ENCODE measurements around the gene CGREF1.
"Not testable (repeated sequence)": the region's sequence is repeated elsewhere in the genome, so short reads cannot be mapped to it uniquely, and the experiment has no call there.

Gene CGREF1

DNA sequence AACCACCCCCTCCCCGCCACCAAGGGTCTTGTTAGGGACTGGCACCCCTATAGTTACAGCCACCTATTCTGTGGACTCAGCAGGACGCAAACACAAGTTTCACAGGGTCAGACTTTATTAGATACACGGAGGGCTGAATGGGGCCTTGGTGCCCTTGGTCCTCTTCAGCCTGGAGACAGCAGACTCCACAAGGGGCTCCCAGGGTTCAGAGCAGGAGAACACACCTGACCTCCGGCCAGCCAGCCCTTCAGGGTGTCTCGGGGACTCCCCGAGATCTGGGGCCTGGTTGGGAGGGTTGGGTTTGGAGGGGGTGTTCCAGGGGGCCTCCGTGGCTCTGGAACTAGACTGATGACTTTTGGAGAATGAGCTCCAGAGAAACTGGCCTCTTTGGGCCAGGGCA lies 17.8 kb upstream of the CGREF1 start:
- no peak for DNase-seq

DNA sequence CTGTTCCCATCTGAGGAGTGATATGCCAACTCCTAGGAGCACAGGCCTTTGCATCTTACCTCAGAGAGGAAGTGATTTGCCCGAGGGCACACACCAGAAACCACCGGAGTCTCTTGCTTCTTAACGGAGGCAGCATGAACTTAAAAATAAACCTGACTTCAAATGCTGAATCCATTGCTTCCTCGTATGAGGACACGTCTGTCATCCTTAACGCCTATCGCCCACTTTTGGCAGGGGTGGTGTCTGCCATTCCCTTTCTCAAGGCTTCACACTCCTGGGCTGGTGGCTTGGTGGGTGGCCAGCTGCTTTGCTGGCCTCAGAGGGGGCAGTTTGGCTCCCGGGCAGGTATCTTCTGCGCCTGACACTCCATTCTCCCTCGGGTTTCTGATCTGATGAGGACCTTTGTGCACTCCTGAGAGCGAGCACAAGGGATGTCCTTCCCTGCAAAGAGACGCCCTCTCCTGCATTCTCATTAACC lies 16.6 kb upstream of the CGREF1 start:
- no peak for DNase-seq

GRCh38 chr2:27134781-27135477 lies 16.0 kb upstream of the CGREF1 start:
- DNase-seq: no peak

DNA sequence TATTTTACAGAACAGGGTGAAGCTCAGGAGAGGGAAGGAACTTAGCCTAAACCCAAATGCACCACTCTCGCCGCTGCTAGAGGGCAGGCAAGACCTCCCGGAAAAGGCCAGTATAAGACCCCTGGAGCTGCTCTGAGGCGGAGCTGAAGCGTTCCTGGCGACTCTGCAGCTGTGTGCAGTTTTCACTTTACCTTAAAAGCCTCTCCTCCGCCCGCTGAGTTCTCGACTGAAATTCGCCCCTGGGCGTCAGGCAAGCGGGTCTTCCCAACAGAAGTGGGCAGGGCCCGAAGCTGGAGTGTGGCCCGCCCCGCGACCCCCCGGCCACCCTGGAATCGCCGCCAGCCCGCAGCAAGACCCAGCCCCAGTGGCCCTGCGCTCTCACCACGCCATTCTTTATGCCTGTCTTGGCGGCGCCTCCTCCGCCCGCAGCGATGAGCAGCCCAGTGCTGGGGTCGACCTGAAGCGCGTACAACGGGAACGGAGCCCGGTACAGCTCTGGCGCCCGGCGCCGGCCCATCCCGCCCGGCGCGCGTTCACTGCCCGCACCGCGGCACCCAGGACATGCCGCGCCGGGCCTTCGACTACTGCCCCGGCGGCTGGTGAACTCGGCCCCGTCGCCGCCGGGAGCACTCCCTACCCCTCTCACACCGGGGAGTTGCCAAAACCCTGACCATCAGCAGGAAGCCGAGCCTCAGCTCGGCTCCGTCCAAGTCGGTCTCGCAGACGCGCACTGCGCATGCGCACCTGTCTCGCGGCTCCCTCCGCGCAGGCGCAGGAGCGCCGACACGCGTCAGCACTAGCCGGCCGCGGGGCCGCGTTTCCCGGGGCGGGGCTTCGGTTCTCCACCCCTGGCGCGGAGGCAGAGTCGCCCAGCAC lies 15.2 kb upstream of the CGREF1 start, which contains the start of gene PREB:
PREB (minus strand) TSS at position 732 of the 876 bp plus-strand sequence; CDS start at position 517, 215 bp downstream.
- peak; percentile 99 for DNase-seq

- DNase-seq: peak; percentile 52 to 54
Measured at GRCh38 chr2:27133195-27133875, 14.4 kb upstream of the CGREF1 start.

DNA sequence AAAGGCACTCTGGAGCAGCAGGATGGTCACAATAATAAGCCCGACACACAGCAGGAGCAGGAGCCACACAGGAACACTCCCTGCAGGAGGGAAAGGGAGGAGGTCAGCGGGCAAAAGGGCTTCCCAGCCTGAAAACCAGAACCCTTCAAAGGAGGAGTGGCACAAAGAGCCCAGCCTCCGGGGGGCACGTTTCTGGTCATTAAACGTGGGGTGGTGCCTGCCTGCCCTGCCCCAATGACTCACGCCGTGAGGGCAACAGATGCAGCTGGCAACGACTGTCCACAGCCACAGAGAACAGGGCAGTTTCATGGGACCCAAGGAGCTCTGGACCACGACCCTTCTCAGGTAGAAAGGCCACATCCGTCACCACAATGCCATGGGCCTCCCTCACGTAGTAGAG lies 12.5 kb upstream of the CGREF1 start:
- no peak for DNase-seq

GRCh38 chr2:27130396-27130795 lies 11.5 kb upstream of the CGREF1 start:
- DNase-seq: no peak

- no peak for DNase-seq
Measured at GRCh38 chr2:27128668-27129571, 10.0 kb upstream of the CGREF1 start.

DNA sequence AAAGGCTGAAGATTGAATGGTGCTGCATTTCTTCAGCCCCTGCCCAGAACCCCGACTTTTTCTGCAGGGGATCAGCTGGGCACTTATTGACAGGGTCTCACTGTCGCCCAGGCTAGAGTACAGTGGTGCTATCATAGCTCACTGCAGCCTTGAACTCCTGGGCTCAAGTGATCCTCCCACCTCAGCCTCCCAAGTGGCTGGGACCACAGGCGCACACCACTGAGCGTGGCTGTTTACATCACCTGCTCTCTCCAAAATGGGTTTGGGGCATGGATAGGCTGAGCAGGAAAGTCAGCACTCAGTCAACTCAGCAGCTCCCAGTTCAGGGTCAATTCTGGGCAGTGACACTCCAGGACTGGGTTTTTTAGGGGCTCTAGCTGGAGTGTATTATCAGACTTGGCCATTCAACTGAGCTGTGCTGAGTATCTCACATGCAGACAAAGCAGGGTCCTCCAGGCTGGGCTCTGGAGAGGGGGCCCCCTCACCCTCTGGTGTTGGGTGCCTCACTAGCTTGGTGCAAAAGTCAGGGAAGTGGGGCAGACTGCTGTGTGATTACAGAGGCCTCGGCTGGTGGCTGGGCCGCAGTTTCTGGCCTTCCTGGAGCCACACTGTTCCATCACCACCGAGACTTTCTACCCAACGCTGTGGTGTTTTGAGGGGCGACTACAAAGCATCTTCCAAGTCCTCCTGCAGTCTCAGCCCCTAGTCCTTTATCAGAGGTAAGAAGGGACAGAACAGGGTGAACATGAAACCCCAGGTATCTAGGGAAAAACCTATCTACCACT lies 9.1 kb upstream of the CGREF1 start:
- DNase-seq: no peak

DNA sequence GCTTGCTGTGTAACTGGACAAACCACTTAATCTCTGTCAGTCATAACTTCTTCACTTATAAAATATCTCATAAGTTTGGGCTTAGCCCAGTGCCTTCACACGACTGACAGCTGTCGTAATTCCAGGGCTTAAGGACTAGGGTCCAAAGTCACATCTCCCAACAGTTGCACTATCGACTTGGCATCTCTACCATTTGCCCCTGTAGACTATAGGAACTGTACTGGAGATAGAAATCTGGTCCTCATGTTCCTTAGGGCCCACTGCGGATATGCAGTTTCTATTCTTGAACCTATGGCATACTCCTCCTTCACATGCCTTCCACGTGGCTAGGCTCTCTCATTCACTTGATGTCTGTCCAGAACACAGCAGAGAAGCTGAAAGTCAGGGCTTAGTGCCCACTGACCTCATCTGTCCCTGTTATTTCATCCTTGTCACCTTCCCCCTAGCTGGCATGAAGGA lies 7.4 kb upstream of the CGREF1 start:
- DNase-seq: no peak

DNA sequence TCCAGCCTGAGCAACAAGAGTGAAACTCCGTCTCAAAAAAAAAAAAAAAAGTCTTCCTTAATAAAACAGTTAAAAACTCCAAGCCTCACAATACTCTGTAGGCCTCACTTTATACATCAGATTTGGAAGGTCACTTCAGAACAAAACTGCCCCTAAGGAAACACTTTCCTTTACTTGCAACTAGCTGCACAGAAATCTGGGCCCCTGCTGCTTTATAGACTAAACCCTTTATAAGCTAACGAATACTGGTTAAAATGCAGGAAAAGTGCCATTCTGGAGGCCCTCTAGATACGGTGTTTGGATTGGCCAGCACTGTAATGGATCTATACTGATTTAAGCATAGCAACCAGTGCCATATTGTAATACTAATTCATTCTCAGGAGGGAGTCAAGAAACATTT lies 6.2 kb upstream of the CGREF1 start:
- no peak for DNase-seq

- peak; percentile 70 to 79 for DNase-seq
Measured at GRCh38 chr2:27123302-27124150, 4.6 kb upstream of the CGREF1 start, which contains the start of gene ABHD1. Gene ABHD1 (plus strand): TSS chr2:27123815. CDS start chr2:27123949, 134 bp downstream.

DNA sequence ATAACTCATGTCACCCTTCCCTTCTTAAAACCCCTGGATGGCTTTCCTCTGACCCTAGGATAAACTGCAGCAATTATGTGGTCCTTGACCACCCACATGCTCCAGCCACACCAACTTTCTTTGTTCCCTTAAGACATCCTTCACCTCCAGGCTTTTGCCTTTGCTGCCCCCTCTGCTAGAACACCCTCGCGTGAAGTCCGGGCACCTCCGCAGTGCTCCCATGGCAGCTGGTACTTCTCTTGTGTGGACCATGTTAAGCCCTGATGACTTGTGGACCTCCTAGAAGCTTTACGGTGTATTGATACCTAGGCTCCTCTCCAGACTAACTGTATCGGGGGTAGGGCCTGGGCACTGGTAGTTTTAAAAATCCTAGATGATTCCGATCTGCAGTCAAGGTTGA lies 3.9 kb upstream of the CGREF1 start:
- no peak for DNase-seq

DNA sequence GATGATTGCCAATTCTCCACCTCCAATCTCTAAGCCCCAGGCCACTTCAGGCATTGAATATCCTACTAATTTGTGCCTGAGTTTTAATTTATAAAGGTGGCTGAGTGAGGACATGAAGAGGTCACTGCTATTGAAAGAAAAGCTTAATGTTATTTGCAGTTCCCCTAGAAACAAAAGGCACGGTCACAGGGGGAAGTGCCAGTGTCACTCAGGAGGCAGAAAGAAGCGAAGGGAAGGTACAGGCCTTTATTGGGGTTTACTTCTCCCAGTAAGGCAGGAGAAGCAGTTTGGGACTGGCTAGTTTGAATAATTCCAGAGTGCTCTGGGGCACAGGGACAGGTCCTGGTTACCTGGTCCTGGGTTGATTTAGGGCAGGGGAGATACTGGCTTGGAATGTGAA lies 3.0 kb upstream of the CGREF1 start:
- DNase-seq: no peak

DNA sequence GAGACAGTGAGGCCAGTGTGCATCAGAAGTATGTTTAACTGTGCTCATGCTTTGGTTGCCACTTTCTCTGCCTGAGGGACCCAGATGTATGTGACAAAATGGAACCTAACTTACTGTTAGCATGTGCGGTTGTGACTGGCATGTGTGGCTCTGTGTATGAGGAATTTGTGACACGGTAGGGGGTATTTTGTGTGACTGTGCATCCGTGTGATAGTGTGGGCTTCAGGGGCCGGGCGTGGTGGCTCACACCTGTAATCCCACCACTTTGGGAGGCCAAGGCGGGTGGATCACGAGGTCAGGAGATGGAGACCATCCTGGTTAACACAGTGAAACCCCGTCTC lies 372 bp upstream of the CGREF1 start:
- not testable (repeated sequence) for DNase-seq

DNA sequence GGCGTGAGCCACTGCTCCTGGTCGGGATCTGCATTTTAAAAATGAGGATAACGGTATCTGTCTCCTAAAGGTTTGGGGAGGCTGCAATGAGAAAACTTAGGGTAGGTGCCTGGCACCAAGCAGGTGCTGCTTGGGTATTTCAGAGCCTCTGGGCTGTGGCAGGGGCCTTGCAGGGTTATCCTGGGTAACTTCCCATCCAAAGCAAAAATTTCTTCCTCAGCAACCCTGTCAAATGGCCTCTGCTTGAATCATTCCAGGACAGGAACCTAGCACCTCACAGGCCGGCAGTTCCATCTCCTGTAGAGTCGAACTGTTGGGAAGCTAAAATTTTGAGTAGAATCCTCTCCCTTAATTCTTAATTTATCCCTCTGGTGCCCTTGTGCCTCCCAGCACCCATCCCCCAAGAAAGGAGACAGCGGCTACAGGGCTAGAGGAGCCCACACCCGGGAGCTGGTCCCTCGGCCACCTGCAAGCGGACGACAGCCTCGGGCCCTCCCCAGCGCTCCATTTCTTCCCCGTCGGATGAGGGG lies 868 bp downstream of the CGREF1 start:
- no peak for DNase-seq

GRCh38 chr2:27115519-27115918 lies 3.4 kb downstream of the CGREF1 start:
- DNase-seq: no peak

DNA sequence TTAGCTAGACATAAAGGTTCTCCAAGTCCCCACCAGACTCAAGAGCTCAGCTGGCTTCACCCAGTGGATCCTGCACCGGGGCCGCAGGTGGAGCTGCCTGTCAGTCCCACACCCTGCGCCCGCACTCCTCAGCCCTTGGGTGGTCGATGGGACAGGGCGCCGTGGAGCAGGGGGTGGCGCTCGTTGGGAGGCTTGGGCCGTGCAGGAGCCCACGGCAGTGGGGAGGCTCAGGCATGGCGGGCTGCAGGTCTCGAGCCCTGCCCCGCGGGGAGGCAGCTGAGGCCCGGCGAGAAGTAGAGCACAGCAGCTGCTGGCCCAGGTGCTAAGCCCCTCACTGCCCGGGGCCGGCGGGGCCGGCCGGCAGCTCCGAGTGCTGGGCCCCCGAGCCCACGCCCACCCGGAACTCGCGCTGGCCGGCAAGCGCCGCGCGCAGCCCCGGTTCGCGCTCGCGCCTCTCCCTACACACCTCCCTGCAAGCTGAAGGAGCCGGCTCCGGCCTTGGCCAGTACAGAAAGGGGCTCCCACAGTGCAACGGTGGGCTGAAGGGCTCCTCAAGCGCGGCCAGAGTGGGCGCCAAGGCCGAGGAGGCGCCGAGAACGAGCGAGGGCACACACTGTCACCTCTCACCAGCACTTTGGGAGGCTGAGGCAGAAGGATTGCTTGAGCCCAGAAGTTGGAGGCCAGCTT lies 7.4 kb downstream of the CGREF1 start:
- not testable (repeated sequence) for DNase-seq

GRCh38 chr2:27110603-27111352 lies 8.2 kb downstream of the CGREF1 start:
- not testable (repeated sequence) for DNase-seq

All from activated T-cell treated with anti-CD3 and anti-CD28 coated beads, Interleukin-2, amount 50 U/mL, for 48 hours (primary cell).